ENCODE measurements around the gene TXNRD2.

GRCh38 chr22:19895160-19895849 is 46.3 kb downstream of the TXNRD2 start:
- TF ChIP-seq CTCF (IDR thresholded peaks at IDR 0.05) (no peak), POLR2A (IDR thresholded peaks at IDR 0.05) (no peak), EP300 (IDR thresholded peaks at IDR 0.05) (no peak)

Measured in tibial nerve (tissue), 4 donors.